Measurements from ENCODE around the gene ATRNL1. TPM values are rescaled to one million over a fixed set of nuclear protein-coding genes. Genes with fewer than 3 reads are reported as not detected.

ATRNL1 gene
- polyA plus RNA-seq, 2 of the 4 experiments (the other 2 are of a cell fraction): 0.13 to 0.34 TPM

DNA sequence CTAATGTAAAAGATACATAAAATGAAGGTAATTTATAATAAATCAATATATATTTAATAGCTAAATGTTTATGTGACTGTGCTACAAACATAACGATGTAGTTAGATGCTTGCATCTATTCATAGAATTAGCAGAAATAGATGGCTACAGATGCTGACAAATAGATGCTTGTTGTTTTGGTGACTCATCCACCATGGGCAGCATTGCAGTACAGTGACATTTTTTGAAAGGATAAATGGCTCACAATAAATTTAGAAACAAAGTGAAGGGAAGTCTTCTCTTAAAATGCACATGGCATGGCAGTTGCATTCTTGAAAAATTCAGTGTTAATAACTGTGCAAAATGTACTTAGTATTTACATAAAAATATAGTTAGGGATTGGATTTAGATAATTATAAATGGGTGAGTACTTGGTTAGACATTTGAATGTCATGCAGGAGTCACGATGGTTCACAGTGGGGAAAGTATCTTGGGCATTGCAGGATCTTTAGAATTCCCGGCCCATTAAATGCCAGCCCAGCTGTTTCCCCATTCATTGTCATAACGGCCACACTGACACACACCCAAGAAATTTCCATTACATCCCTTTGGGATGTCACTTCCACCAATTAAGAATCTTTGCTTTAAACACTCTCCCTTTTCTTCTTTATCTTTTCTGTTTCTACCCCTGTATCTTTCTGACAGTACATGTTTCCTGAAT is 564.1 kb downstream of the ATRNL1 start:
- H3K9me3 ChIP-seq: no peaks in the 10 kb centered on the region
- TF ChIP-seq FOSL2 (IDR thresholded peaks at IDR 0.05) (no peak), FOSL2 (CRISPR knock-in tag; IDR thresholded peaks at IDR 0.05) (peak; percentile 50; the same call in 1 of the 2 replicates), ZC3H11A (IDR thresholded peaks at IDR 0.05) (no peak), NR3C1 (IDR thresholded peaks at IDR 0.05) (no peak)
- no peak overlapping the region for H3K27ac ChIP-seq
- WGBS (ENCODE audit: missing lambda C conversion rate): 9% methylated on average over 4 of the region's 4 CpGs
- ChIA-PET POLR2A (no interaction called here), CTCF (no interaction called here)
- no peak overlapping the region for H3K4me2 ChIP-seq
- no peaks in the 10 kb centered on the region for H3K4me1 ChIP-seq
- ATAC-seq (no peak), DNase-seq (ENCODE audit: low read depth in 1 of 2, low spot score in 1 of 2) (no peak), FAIRE-seq (no peak)
- H3K4me3 ChIP-seq: no peak overlapping the region

- no peak for FAIRE-seq
- H3K4me2 ChIP-seq: no peak overlapping the region
- no peak for DNase-seq (ENCODE audit: low read depth in 1 of 2, low spot score in 1 of 2)
- no peak for ATAC-seq
- TF ChIP-seq ZFP36 (IDR thresholded peaks at IDR 0.05; ENCODE audit: borderline replicate concordance, partially characterized antibody): no peak
- TF ChIP-seq ZC3H11A (IDR thresholded peaks at IDR 0.05): no peak
- TF ChIP-seq REST (IDR thresholded peaks at IDR 0.05): no peak
- no peak for TF ChIP-seq HDAC2 (IDR thresholded peaks at IDR 0.05)
- TF ChIP-seq JUN (IDR thresholded peaks at IDR 0.05): no peak
- no peak for TF ChIP-seq FOSL2 (IDR thresholded peaks at IDR 0.05)
- TF ChIP-seq FOSL2 (CRISPR knock-in tag; IDR thresholded peaks at IDR 0.05): no peak
- no peak for TF ChIP-seq KDM5A (IDR thresholded peaks at IDR 0.05)
- no peak for TF ChIP-seq CTCF (IDR thresholded peaks at IDR 0.05)
- TF ChIP-seq HOXB5 (CRISPR knock-in tag; IDR thresholded peaks at IDR 0.05): no peak
- WGBS (ENCODE audit: missing lambda C conversion rate): 18% methylated on average over 3 of the region's 3 CpGs
- CTCF ChIA-PET: no interaction called here
- POLR2A ChIA-PET: no interaction called here
- no peak overlapping the region for H3K27ac ChIP-seq
- H3K4me3 ChIP-seq: no peak overlapping the region
- no peaks in the 10 kb centered on the region for H3K9me3 ChIP-seq
- H3K4me1 ChIP-seq: no peaks in the 10 kb centered on the region
Observed at GRCh38 chr10:115659616-115660015, 566.5 kb downstream of the ATRNL1 start.

DNA sequence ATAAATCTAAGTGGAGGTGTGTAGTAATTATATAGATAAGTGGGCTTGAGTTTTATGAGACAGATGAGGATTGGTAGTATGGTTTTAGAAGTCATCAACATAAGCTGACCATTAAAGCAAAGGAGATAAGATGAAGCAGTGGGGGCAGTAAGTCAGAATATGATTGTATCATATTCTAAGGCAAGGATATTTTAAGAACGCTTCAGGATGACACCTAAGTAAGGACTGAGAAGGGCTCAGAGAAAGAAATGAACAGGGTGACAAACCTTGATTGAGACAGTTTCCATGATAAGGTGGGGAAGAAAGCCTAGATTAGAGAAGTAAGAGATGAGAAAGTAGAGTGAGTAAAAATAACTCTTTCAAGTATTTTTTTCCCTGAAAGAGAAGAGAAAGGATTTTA is 567.2 kb downstream of the ATRNL1 start:
- ATAC-seq (no peak), FAIRE-seq (no peak), DNase-seq (ENCODE audit: low read depth in 1 of 2, low spot score in 1 of 2) (no peak)
- H3K4me1 ChIP-seq: no peaks in the 10 kb centered on the region
- ChIA-PET CTCF (no interaction called here), POLR2A (no interaction called here)
- H3K9me3 ChIP-seq: no peaks in the 10 kb centered on the region
- no peak overlapping the region for H3K27ac ChIP-seq
- no peak overlapping the region for H3K4me3 ChIP-seq
- 52% methylated on average over 1 of the region's 1 CpG for WGBS (ENCODE audit: missing lambda C conversion rate)
- TF ChIP-seq TFCP2L1 (CRISPR knock-in tag; IDR thresholded peaks at IDR 0.05): no peak
- TF ChIP-seq RCOR1 (IDR thresholded peaks at IDR 0.05; ENCODE audit: low read depth, low read length): no peak
- no peak for TF ChIP-seq RAD21 (conservative IDR thresholded peaks at IDR 0.05 in 1 of 2, IDR thresholded peaks at IDR 0.05 in 1 of 2)
- no peak for TF ChIP-seq EHMT2 (IDR thresholded peaks at IDR 0.05; ENCODE audit: low read depth)
- TF ChIP-seq CHD4 (IDR thresholded peaks at IDR 0.05; ENCODE audit: borderline replicate concordance): no peak
- H3K4me2 ChIP-seq: no peak overlapping the region

All from A549 (cell line).